GM19239 (cell line): ENCODE data around the gene EPHA2.

Experiments used
- DNase-seq: peaks from one replicate; pipeline ENCODE4 v3.0.0; 2011; ENCODE audit warnings: low spot score; ENCODE audit not compliant: insufficient read length
- FAIRE-seq: peaks from 2 replicates; lab custom pipeline; 2011; peaks lifted over from hg19 to GRCh38; lab: Jason Lieb, UNC

Gene EPHA2

GRCh38 chr1:16078925-16079656 is 76.8 kb downstream of the EPHA2 start:
- FAIRE-seq = peak; percentile 77
- peak; percentile 76 for DNase-seq

GRCh38 chr1:16077406-16078245 is 78.2 kb downstream of the EPHA2 start:
- DNase-seq = no peak
- no peak for FAIRE-seq

- FAIRE-seq = no peak
- DNase-seq = no peak
These were observed 79.0 kb downstream of the EPHA2 start for GRCh38 chr1:16076865-16077238.

DNA sequence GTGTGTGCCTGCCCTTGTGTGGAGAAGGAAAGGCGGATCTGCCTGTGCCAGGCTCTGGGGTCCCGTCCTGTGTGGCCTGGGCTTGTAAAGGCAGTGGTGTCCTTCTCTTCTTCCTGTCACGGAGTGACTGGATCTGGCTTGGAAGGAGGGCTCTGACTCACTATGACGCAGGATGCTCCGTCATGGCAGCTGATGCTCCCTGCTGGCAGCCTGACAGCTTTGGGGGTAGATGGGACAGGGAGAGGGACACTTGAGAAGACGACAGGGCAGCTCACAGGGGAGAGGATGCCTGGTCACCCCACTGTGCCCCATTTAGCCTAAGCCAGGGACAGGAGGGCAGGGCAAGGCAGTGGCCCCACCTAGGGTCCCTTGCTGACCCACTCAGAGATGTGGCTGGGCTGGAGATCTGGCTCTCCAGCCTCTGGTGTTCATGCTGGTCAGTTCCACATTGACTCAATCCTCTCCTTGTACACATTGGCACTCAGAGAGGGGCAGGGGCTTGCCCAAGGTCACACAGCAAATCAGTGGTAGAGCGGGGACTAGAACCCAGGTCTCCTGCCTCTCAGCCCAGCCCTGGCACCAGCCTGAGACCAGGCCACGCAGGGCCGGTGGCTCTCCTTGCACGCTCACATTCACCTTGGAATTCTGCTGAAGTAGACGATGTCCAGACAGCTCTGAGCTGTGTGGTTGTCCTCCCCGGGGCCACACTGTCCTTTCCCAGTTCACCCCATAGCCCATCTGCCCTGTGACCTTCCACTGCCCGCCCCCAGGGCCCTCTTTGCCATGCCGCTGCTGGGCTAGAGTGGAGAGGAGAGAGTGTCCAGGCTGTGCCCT is 79.6 kb downstream of the EPHA2 start:
- DNase-seq (no peak), FAIRE-seq (no peak)

GRCh38 chr1:16075337-16076030 is 80.4 kb downstream of the EPHA2 start:
- FAIRE-seq = no peak
- no peak for DNase-seq
